Liver (tissue), 3 donors: ENCODE results near the gene MMP25.

Source experiments
- ATF3 ChIP-seq: IDR thresholded peaks from 2 replicates; pipeline ENCODE4 v1.6.1; 2016; ENCODE audit warnings: antibody characterized with exemption
- JUND ChIP-seq, 2 donors: IDR thresholded peaks; 2 replicates each; pipeline ENCODE4 v1.6.1; 2016; ENCODE audit warnings: antibody characterized with exemption in 2 of 2
- RAD21 ChIP-seq, 2 donors: IDR thresholded peaks; 2 replicates each; pipeline ENCODE4 v1.6.1; 2016; ENCODE audit warnings: antibody characterized with exemption in 2 of 2, mild to moderate bottlenecking in 2 of 2
- REST ChIP-seq: IDR thresholded peaks from 2 replicates; pipeline ENCODE4 v1.6.1; 2016; ENCODE audit warnings: antibody characterized with exemption, mild to moderate bottlenecking
- SP1 ChIP-seq: IDR thresholded peaks from 2 replicates; pipeline ENCODE4 v1.6.1; 2018; ENCODE audit warnings: antibody characterized with exemption, mild to moderate bottlenecking
- TAF1 ChIP-seq: conservative IDR thresholded peaks from 2 replicates; pipeline ENCODE4 v1.6.1; 2016; ENCODE audit warnings: antibody characterized with exemption, mild to moderate bottlenecking
- TF ChIP-seq, protein P1 (sequence below): IDR thresholded peaks from 2 replicates; pipeline ENCODE4 v1.6.1; 2016; ENCODE audit warnings: antibody characterized with exemption
- TF ChIP-seq, protein P2 (sequence below): fragments of 150-350 bp; IDR thresholded peaks from 2 replicates; pipeline ENCODE4 v1.5.1; 2017; ENCODE audit warnings: improper control_type of control experiment, low read depth, low read length; ENCODE audit not compliant: missing input control
- donor health status: healthy.
- donor health status: healthy.

DNA sequence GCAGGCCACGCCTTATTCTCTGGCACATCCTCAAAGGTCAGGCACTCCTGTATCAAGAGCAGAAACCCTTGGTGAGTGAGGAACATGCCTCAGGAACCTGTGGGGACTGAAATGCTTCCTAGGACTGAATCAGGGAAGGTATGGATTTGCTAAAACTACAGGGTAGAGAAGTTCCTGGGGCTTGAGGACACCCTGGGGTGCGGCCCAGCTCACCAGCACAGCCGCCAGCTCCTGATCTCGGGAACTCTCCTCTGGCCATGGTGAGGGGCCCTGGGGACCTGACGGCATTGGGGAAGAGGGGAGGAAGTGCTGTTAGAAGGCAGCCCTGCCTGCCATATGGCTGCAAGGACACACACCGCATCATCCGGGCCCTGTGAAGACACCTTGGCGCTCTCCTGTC lies 45.2 kb downstream of the MMP25 start:
- TF ChIP-seq, protein P1, sequence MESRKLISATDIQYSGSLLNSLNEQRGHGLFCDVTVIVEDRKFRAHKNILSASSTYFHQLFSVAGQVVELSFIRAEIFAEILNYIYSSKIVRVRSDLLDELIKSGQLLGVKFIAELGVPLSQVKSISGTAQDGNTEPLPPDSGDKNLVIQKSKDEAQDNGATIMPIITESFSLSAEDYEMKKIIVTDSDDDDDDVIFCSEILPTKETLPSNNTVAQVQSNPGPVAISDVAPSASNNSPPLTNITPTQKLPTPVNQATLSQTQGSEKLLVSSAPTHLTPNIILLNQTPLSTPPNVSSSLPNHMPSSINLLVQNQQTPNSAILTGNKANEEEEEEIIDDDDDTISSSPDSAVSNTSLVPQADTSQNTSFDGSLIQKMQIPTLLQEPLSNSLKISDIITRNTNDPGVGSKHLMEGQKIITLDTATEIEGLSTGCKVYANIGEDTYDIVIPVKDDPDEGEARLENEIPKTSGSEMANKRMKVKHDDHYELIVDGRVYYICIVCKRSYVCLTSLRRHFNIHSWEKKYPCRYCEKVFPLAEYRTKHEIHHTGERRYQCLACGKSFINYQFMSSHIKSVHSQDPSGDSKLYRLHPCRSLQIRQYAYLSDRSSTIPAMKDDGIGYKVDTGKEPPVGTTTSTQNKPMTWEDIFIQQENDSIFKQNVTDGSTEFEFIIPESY: no peak
- TF ChIP-seq, protein P2, sequence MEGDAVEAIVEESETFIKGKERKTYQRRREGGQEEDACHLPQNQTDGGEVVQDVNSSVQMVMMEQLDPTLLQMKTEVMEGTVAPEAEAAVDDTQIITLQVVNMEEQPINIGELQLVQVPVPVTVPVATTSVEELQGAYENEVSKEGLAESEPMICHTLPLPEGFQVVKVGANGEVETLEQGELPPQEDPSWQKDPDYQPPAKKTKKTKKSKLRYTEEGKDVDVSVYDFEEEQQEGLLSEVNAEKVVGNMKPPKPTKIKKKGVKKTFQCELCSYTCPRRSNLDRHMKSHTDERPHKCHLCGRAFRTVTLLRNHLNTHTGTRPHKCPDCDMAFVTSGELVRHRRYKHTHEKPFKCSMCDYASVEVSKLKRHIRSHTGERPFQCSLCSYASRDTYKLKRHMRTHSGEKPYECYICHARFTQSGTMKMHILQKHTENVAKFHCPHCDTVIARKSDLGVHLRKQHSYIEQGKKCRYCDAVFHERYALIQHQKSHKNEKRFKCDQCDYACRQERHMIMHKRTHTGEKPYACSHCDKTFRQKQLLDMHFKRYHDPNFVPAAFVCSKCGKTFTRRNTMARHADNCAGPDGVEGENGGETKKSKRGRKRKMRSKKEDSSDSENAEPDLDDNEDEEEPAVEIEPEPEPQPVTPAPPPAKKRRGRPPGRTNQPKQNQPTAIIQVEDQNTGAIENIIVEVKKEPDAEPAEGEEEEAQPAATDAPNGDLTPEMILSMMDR: no peak
- no peak for TF ChIP-seq RAD21 (IDR thresholded peaks at IDR 0.05)
- TF ChIP-seq SP1: no peak
- TF ChIP-seq JUND (IDR thresholded peaks at IDR 0.05): no peak
- no peak for TF ChIP-seq REST
- no peak for TF ChIP-seq ATF3
- TF ChIP-seq TAF1: no peak
